ENCODE measurements around the gene EIF2S1. TPM values are rescaled to one million over a fixed set of nuclear protein-coding genes. Genes with fewer than 3 reads are reported as not detected.

The EIF2S1 gene
- total RNA-seq, 1 donor from 2014 or later: 75.9 TPM

Other genes starting within 250 kb of the EIF2S1 start
- 0.49 TPM for gene GARIN2, start 170.9 kb upstream of the EIF2S1 start, total RNA-seq
- 36.8 TPM for gene PALS1, start 118.9 kb upstream of the EIF2S1 start, total RNA-seq
- gene ATP6V1D, start 524 bp upstream of the EIF2S1 start, total RNA-seq: 65.2 TPM
- 21.7 TPM for gene PLEK2, start 51.8 kb downstream of the EIF2S1 start, total RNA-seq
- gene TMEM229B, start 128.4 kb downstream of the EIF2S1 start, total RNA-seq: 24.7 TPM
- gene PLEKHH1, start 173.0 kb downstream of the EIF2S1 start, total RNA-seq: 46.3 TPM
- 29.8 TPM for gene PIGH, start 239.9 kb downstream of the EIF2S1 start, total RNA-seq